HG03565 (cell line): ENCODE data around the gene ADIPOQ.
"Not testable (repeated sequence)": the region's sequence is repeated elsewhere in the genome, so short reads cannot be mapped to it uniquely, and the experiment has no call there.

Experiments used
- ATAC-seq: cut with Tn5 transposase; IDR thresholded peaks from one replicate; pipeline ENCODE4 v1.9.1; 2021; ENCODE audit warnings: mild to moderate bottlenecking, moderate library complexity; ENCODE audit not compliant: unreplicated experiment

The ADIPOQ gene

DNA sequence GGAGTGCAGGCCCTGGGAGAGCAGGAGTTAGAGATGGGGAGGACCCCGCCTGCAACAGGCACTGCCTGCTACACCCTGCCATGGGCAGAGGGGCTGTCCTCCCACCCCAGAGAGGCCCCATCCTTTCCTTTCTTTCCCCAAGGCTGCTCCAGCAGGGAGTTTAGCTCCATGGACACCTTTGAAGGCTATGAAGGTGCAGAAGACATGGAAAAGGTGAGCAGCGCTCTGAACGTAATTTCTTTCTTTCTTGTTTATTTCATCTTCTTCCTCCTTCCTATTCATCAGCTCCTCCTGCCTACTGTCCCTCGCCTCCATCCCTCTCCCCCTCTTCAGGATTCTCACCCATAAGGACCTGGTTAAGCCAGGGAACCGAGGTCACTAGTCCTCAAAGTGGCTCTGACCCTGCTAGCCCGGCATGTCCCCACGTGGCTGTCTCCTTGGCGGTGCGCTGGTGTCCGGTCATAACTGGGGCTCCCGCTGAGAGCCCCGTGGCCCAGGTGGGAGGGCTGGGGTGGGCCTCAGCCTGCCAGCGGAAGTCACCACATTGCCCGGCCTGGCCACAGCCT is 16.0 kb upstream of the ADIPOQ start:
- no peak for ATAC-seq

DNA sequence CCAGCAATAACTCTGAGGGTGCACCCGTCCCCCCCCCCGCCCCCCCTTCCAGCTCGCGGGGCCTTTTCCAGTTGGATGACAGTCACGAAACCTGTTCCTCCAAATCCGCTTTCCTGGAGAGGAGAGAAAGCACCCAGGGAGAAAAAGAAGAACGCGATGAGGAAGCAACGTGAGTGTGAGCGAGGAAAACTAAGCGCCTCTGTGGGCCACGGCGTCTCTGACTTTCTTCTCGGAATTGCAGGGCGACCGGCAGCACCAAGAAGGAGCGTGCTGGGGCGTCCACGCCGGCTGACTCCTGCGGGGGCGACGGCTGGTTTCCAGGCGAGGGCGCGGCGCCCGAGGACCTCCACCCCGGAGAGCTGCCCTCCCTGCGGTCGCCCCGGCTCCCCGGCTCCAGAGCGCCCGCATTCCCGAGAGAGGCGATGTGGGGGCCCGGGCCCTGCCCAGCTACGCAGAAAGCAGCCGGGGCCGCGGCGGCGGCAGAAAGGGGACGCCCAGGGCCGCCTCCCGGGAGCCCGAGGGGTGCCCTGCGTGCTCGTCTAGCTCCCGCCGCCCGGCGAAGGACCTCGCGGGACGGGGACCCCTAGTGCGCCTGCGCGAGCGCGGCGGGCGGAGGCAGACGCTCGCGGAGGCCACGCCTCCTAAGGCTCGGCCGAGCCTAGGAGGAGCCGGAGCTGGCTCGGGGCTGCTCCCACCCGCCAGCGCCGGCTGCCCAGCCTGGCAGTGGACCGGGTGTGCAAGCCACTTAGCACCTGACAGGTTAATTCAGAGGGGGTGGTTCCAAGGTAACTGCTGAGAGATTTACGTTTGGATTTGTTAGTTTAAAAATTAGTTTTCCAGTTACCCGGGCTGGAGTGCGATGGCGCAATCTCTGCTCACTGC is 15.3 kb upstream of the ADIPOQ start:
- ATAC-seq, result peak; percentile 92

DNA sequence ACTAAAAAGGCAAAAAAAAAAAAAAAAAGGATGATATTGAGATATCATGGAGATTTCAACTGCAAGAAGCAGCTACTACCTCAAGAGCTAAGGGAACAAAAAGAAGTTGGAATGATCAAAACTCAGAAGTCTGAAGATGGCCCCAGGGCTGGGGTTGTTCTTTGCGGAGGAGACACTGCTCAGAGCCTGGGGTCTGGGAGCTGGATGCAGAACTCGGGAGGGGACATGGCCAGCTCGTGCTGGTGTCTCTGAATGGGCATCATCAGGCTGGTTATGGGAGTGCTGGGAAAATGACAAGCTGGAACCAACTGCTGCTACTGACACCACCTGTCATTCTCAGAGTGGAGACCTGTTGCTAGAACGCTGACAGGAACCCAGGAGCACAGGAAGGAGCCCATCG is 14.2 kb upstream of the ADIPOQ start:
- no peak for ATAC-seq

DNA sequence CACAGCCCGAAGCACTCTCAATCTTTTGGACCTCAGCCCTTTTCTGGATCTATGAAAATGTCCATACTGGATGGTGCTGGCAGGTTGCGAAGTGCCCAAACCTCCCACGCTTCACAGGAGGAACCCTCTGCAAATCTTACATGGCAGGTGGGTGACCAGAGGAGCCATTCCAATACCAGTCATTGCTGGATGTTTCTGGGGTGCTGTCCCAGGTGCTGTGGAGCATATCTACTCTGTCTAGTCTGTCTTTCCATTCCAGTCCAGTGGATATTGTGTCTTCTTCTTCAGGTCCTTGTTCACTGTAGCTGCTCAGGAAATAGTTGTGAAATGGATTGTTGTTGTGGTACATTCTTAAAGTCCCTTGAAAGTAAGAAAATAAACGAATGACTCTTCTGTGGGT is 10.7 kb upstream of the ADIPOQ start:
- no peak for ATAC-seq

DNA sequence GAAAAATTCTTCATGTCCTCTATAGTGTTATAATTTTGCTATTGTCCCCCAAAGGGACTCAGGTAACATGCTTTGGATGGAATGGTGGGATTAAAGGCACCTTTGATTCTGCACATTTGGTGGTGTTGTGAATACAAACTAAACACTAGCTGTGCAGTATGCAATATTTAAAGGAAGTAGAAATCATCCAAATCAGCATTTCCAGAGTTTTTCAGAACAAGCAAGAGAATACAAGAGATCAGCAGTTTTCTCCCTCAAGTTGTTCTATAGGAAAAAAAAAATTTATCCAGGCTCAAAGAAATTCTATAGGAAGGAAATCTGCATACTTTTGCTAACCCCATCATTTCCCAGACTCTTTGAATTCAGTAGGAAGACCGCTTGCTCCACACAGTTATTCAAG is 10.2 kb upstream of the ADIPOQ start:
- ATAC-seq, result no peak

DNA sequence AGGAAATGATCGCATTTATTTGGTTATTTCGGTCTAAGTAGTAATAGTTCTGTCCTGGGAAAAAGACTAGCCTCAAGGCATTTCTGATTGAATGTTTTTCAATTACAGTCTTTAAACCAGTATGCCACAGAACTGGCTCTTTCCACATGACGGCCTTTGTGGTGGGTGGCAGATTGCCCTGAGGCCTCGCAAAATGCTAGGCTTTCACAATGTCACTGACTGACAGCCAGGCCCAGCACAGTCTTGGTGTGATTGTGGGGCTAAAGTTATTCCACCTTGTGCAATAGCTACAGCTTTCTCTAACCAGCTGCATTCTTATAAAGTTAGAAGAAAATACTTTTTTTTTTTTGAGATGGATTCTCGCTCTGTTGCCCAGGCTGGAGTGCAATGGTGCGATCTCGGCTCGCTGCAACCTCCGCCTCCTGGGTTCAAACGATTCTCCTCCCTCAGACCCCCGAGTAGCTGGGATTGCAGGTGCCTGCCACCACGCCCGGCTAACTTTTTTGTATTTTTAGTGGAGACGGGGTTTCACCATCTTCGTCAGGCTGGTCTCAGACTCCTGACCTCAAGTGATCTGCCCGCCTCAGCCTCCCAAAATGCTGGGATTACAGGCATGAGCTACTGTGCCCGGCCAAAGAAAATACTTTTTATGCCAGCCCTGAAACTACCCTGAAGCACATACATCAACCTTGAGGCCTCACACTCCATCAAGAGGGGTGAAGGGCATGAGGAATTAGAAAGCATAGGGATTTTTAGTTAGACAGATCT is 2.5 kb upstream of the ADIPOQ start:
- no peak for ATAC-seq

DNA sequence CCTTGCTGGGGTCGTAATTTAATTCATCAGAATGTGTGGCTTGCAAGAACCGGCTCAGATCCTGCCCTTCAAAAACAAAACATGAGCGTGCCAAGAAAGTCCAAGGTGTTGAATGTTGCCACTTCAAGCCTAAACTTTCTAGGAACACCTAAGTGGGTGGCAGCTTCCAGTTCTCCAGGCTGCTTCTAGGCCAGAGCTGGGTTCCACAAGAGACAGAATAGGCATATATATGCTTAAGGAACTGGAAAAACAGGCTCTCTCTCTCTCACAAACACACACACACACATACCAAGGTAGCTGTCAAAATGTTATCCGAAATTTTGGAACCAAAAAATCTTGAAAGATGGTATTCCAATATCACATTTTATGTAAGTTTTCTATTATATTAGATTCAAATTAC is 890 bp upstream of the ADIPOQ start:
- no peak for ATAC-seq

DNA sequence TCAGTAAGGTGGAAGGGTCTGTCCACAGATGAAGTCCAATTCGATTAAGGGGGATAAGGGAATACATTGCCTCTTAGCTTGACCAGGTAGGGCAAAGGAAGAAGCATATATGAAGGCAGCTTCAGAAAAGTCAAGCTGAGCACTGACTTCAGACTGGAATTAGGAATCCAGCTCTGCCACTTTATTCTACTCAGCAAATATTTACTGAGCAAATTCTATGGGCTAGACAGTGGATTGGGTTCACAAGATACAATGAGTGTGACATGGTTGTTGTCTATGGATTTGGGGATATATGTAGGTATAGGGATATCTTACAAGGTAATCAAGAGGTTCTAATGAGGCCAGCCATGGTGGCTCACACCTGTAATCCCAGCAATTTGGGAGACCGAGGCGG is 526 bp downstream of the ADIPOQ start:
- no peak for ATAC-seq

DNA sequence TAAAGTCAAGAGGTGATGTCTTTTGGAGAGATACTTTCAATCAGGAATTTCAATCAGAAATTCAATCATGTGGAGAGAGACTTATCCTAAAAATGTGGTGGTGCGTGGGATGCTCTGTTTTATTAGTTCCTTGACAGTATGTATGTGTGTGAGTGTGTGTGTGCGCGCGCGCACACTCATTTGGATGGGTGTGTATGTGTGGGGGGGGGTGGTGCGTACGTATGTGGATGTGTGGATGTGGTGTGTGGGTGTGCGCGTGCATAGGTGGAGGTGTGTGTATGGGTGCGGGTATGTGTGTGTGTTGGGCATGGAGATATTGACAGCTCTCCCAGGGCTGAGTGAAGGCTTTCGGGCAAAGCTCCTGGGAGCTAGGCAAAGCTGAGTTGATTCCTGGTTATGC is 2.4 kb downstream of the ADIPOQ start:
- no peak for ATAC-seq

DNA sequence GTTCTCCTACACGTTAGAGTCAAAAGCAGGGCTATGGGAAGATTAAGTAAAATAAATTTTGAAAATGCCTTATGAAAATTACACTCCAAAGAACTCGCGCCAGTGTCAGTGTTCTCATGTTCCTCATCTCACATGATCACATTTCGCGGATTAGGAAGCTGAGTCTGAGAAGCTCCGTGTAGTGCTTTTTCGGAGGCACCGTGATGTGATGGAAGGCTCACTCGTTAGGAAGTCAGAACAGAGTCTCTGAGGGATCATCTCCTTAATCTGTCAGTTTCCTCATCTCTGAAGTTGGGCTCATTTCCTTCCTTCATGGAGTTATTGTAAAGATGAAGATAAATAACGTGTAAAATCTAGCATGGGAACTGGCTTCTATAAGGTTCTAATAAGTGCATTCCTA is 3.2 kb downstream of the ADIPOQ start:
- no peak for ATAC-seq

DNA sequence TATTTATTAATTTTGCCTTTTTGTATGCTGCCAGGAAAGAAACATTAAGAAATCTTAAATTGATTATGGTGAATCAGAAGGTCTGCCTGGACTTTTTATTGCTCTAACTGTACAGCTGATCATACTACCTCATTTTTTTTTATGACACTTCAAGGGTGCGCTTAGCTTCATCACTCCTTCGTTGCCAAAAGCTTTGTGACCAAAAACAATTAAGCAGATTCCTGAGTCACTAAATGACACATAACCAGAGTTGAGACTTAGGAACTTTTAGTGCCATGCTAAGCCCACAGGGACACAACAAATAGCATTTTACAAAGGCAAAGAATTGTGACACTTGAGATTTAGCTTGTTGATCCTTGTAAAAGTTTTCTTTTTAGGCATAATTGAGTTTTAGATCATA is 4.9 kb downstream of the ADIPOQ start:
- no peak for ATAC-seq

DNA sequence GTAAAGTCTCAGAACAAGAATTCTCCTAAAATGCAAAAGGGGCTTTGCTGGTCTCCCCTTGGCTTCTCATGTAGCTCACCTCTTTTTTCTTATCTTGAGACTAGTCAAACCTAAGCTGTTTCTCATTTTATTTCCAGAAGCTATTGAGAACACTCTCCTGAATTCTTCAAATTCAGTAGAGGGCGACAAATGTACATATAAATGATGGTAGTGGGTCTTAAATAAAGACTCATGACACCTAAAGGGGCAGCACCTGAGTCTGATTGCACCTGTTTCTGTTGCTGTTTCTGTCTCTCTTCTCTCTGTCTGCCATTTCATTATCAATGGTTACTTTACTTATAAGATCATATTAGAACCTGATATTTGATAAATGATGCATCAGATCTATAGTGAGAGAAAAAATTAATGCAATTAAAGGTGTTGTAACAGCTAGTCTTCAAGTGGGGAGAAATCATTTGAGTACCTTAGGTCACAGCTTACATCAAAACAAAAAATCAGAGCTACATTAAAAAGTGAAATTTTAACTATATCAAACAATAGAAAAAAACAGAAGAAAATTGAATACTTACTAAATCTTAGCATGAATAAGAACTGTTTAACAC is 7.0 kb downstream of the ADIPOQ start:
- ATAC-seq, result peak; percentile 54

DNA sequence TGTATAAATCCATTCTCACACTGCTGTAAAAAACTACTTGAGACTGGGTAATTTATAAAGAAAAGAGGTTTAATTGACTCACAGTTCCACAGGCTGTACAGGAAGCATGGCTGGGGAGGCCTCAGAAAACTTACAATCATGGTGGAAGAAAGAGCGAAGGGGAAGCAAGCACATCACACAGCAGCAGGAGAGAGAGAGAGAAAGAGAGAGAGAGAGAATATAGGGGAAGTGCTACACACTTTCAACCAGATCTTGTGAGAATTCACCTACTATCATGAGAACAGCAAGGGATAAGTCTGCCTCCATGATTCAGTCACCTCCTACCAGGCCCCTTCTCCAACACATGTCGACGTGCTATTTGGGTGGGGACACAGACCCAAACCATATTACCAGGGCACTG is 9.3 kb downstream of the ADIPOQ start:
- ATAC-seq, result not testable (repeated sequence)

DNA sequence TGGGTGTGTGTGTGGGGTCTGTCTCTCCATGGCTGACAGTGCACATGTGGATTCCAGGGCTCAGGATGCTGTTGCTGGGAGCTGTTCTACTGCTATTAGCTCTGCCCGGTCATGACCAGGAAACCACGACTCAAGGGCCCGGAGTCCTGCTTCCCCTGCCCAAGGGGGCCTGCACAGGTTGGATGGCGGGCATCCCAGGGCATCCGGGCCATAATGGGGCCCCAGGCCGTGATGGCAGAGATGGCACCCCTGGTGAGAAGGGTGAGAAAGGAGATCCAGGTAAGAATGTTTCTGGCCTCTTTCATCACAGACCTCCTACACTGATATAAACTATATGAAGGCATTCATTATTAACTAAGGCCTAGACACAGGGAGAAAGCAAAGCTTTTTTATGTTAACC is 10.5 kb downstream of the ADIPOQ start:
- no peak for ATAC-seq

DNA sequence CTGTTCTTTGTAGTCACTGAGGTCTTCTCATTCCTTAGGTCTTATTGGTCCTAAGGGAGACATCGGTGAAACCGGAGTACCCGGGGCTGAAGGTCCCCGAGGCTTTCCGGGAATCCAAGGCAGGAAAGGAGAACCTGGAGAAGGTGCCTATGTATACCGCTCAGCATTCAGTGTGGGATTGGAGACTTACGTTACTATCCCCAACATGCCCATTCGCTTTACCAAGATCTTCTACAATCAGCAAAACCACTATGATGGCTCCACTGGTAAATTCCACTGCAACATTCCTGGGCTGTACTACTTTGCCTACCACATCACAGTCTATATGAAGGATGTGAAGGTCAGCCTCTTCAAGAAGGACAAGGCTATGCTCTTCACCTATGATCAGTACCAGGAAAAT is 11.6 kb downstream of the ADIPOQ start:
- no peak for ATAC-seq

DNA sequence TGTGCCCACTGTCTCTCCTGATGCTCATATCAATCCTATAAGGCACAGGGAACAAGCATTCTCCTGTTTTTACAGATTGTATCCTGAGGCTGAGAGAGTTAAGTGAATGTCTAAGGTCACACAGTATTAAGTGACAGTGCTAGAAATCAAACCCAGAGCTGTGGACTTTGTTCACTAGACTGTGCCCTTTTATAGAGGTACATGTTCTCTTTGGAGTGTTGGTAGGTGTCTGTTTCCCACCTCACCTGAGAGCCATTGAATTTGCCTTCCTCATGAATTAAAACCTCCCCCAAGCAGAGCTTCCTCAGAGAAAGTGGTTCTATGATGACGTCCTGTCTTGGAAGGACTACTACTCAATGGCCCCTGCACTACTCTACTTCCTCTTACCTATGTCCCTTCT is 12.4 kb downstream of the ADIPOQ start:
- no peak for ATAC-seq

DNA sequence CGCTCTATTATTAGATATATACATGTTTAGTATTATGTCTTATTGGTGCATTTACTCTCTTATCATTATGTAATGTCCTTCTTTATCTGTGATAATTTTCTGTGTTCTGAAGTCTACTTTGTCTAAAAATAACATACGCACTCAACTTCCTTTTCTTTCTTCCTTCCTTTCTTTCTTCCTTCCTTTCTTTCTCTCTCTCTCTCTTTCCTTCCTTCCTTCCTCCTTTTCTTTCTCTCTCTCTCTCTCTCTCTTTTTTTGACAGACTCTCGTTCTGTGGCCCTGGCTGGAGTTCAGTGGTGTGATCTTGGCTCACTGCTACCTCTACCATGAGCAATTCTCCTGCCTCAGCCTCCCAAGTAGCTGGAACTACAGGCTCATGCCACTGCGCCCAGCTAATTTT is 15.2 kb downstream of the ADIPOQ start:
- no peak for ATAC-seq

DNA sequence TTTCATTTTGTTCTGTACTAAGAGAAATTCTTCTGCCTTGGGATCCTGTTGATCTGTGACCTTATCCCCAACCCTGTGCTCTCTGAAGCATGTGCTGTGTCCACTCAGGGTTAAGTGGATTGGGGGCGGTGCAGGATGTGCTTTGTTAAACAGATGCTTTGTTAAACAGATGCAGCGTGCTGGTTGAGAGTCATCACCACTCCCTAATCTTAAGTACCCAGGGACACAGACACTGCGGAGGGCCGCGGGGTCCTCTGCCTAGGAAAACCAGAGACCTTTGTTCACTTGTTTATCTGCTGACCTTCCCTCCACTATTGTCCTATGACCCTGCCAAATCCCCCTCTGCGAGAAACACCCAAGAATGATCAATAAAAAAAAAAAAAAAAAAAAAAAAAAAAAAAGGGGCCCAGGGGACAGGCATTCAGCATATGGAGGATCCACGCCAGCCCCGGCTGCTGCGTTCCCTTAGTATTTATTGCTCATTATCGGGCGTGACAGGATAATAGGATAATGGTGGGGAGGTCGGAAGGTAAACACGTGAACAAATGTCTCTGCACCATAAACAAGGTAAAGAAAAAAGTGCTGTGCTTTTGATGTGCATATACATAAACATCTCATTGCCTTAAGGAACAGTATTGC is 22.8 kb downstream of the ADIPOQ start:
- not testable (repeated sequence) for ATAC-seq

DNA sequence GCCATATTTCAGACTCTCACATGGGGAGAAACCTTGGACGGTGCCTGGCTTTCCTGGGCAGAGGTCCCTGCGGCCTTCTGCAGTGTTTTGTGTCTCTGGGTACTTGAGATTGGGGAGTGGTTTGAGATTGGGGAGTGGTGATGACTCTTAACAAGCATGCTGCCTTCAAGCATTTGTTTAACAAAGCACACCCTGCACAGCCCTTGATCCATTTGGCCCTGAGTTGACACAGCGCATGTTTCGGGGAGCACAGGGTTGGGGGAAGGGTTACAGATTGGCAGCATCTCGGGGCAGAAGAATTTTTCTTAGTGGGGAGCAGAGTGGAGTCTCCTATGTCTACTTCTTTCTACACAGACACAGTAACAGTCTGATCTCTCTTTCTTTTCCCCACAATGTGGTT is 23.6 kb downstream of the ADIPOQ start:
- not testable (repeated sequence) for ATAC-seq

DNA sequence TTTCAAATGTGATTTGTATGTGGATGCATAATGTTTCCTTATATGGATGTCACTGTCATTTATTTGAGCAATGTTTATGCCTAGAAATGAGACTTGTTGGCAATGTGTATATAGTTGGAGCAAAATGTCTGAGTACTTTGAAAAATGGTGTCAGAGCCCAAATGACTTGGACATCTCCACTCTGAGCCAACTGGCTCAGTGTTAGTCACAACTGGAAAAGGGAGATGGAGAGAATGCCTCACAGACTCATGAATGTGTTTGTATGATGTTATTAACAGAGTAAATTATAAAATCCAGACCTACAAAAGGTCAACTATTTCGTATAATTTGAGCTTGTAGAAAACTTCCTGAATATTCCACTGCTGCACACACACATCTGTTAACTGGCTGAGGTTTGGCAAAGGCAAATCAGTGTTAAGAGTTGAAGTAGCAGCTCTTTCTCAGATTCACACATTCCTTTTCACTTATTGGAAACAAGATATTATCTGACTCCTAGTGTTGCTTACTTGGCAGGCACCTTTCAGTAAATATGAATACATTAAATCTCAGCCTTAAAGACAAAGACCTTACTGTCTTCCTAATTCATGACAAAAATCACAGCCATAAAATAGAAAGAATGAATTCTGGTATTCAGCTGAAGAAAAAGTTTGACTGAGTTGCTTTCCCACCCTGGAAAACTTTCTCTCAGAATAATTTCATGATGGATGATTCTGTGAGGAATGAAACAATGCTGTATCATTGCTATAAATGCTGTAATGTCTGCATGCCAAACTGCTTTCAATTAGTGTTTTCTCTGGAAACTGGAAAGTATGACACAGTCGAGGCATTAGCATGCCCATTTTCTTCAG is 27.0 kb downstream of the ADIPOQ start:
- no peak for ATAC-seq
